Fibroblast of skin of scalp (primary cell): Measurements from ENCODE around the gene PTCSC3.
A peak's percentile ranks its signal among the peaks of the same experiment; 100 is the strongest.
"Not testable (repeated sequence)": the region's sequence is repeated elsewhere in the genome, so short reads cannot be mapped to it uniquely, and the experiment has no call there.

Source experiments
- DNase-seq: peaks from one replicate; pipeline ENCODE4 v3.0.0-alpha.2; 2013

PTCSC3 gene

GRCh38 chr14:36173161-36173560, 3.4 kb downstream of the PTCSC3 start:
- peak; percentile 18 for DNase-seq

GRCh38 chr14:36171607-36172006, 4.9 kb downstream of the PTCSC3 start:
- no peak for DNase-seq

GRCh38 chr14:36167431-36167830, 9.1 kb downstream of the PTCSC3 start:
- no peak for DNase-seq

GRCh38 chr14:36163451-36163850, 13.1 kb downstream of the PTCSC3 start:
- DNase-seq = no peak

GRCh38 chr14:36162267-36162666, 14.3 kb downstream of the PTCSC3 start:
- DNase-seq = no peak

GRCh38 chr14:36161776-36162175, 14.7 kb downstream of the PTCSC3 start:
- DNase-seq = no peak

- no peak for DNase-seq
Observed at GRCh38 chr14:36151335-36151734, 25.2 kb downstream of the PTCSC3 start.

- DNase-seq = no peak
Observed at GRCh38 chr14:36134038-36134437, 42.5 kb downstream of the PTCSC3 start.

- DNase-seq = no peak
Observed at GRCh38 chr14:36132826-36133225, 43.7 kb downstream of the PTCSC3 start.

GRCh38 chr14:36130186-36130585, 46.3 kb downstream of the PTCSC3 start:
- no peak for DNase-seq

- DNase-seq = no peak
Observed at GRCh38 chr14:36129181-36129580, 47.3 kb downstream of the PTCSC3 start.

- no peak for DNase-seq
Observed at GRCh38 chr14:36113341-36113740, 63.2 kb downstream of the PTCSC3 start.

- DNase-seq = no peak
Observed at GRCh38 chr14:36111822-36112583, 64.5 kb downstream of the PTCSC3 start.

- DNase-seq = peak; percentile 14
Observed at GRCh38 chr14:36105401-36105800, 71.1 kb downstream of the PTCSC3 start.

- not testable (repeated sequence) for DNase-seq
Observed at GRCh38 chr14:36104258-36104657, 72.3 kb downstream of the PTCSC3 start.

- no peak for DNase-seq
Observed at GRCh38 chr14:36099619-36100018, 76.9 kb downstream of the PTCSC3 start.

GRCh38 chr14:36097356-36097755, 79.2 kb downstream of the PTCSC3 start:
- DNase-seq = no peak

GRCh38 chr14:36096090-36096489, 80.4 kb downstream of the PTCSC3 start:
- DNase-seq = peak; percentile 20

GRCh38 chr14:36094963-36095362, 81.6 kb downstream of the PTCSC3 start:
- no peak for DNase-seq

GRCh38 chr14:36091096-36091495, 85.4 kb downstream of the PTCSC3 start:
- peak; percentile 95 for DNase-seq

GRCh38 chr14:36087411-36087810, 89.1 kb downstream of the PTCSC3 start:
- peak; percentile 38 for DNase-seq

GRCh38 chr14:36086629-36087395, 89.7 kb downstream of the PTCSC3 start:
- DNase-seq = peak; percentile 50

GRCh38 chr14:36085861-36086260, 90.7 kb downstream of the PTCSC3 start:
- DNase-seq = no peak
